Transverse colon (tissue), 4 donors: Measurements from ENCODE around the gene XIST.

Experiments used
- CTCF ChIP-seq, 5 experiments: fragments of 200-600 bp in 3 of 5; fragments of 450-650 bp in 2 of 5; sonication (generic) in 3 of 5; IDR thresholded peaks; 1 replicate in 2 of 5; 2 replicates in 3 of 5; pipeline ENCODE4 v1.5.1; 2016 to 2017; ENCODE audit warnings: antibody characterized with exemption in 5 of 5, inconsistent platforms in 3 of 5, mild to moderate bottlenecking in 2 of 5, moderate library complexity in 1 of 5
- EP300 ChIP-seq: sonication (generic); formaldehyde crosslinking; IDR thresholded peaks from one replicate; pipeline ENCODE4 v1.6.1; 2017; ENCODE audit warnings: antibody characterized with exemption, low read depth
- POLR2A ChIP-seq: fragments of 450-650 bp; IDR thresholded peaks from one replicate; pipeline ENCODE4 v1.6.1; 2016; ENCODE audit warnings: antibody characterized with exemption, mild to moderate bottlenecking, moderate library complexity
- POLR2AphosphoS5 ChIP-seq, 3 donors: sonication (generic); formaldehyde crosslinking; IDR thresholded peaks; one replicate each; pipeline ENCODE4 v1.6.1; 2016; ENCODE audit warnings: antibody characterized with exemption in 3 of 3

DNA sequence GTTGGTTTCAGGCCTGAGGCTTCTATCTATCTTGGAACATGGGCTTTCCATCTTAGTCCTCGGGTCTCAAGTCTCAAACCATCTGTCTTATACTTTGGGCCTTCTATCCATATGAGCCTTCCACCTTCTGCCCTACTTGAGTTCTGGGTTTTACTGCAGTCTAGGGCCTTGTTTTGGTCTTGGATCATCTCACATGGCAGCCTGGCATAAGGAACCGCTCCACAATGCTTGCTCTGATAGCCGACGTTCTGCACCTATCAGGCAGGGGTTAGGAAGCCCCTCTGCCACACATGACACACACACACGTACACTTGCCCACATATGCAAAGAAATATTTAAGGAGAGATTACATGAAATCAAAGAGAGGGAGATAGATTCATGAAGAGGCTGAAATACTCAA, 25.5 kb downstream of the XIST start:
- TF ChIP-seq CTCF (IDR thresholded peaks at IDR 0.05) (no peak), POLR2A (no peak), EP300 (no peak), POLR2AphosphoS5 (IDR thresholded peaks at IDR 0.05) (no peak)
